Measurements from ENCODE around the gene HNRNPR. TPM values are rescaled to one million over a fixed set of nuclear protein-coding genes. Genes with fewer than 3 reads are reported as not detected.
A peak's percentile ranks its signal among the peaks of the same experiment; 100 is the strongest.
"Not testable (repeated sequence)": the region's sequence is repeated elsewhere in the genome, so short reads cannot be mapped to it uniquely, and the experiment has no call there.

The HNRNPR gene
- polyA plus RNA-seq, 6 donors from 2014 or later, result 187 to 238 (median 208) TPM

DNA sequence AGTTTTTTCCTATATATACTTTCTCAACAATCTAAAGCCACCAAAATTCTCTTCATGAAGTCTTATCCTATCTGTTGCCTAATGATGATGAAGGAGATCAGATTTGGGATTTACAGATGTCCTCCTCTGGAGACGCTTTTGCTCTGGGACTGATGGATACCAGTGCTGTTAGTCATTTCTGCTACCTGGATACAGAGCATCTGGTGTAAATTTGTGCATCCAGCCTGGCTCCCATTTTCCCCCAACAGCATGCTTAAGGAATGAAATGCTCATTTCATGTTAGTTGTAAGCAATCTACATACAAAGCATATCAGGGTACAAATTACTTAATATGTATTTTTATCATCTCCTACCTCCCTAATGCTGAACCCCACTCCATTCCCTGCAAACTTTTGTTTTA is 57.7 kb downstream of the HNRNPR start:
- Mint-ChIP-seq H3K4me3 (peak overlapping the region in 1 of 8 donors; percentile 36), H3K27ac (peak overlapping the region in 1 of 6 donors; percentile 56), H3K36me3 (peaks cover 0 to 5% of the 10 kb centered on the region in 2 donors), H3K4me1 (no peaks in the 10 kb centered on the region), H3K9me3 (no peaks in the 10 kb centered on the region), H3K27me3 (no peaks in the 10 kb centered on the region)
- DNase-seq (no peak), ATAC-seq (ENCODE audit: low read depth in 2 of 2) (no peak)

GRCh38 chr1:23283667-23284602 is 60.1 kb downstream of the HNRNPR start:
- no peaks in the 10 kb centered on the region for H3K27me3 Mint-ChIP-seq
- ATAC-seq (ENCODE audit: low read depth in 2 of 2), result no peak
- DNase-seq, result no peak
- H3K4me1 Mint-ChIP-seq, result no peaks in the 10 kb centered on the region
- H3K4me3 Mint-ChIP-seq, result peak overlapping the region in 1 of 8 donors; percentile 45
- H3K9me3 Mint-ChIP-seq, result no peaks in the 10 kb centered on the region
- peaks cover 0 to 5% of the 10 kb centered on the region in 2 donors for H3K36me3 Mint-ChIP-seq
- H3K27ac Mint-ChIP-seq, result peak overlapping the region in 1 of 6 donors; percentile 70

DNA sequence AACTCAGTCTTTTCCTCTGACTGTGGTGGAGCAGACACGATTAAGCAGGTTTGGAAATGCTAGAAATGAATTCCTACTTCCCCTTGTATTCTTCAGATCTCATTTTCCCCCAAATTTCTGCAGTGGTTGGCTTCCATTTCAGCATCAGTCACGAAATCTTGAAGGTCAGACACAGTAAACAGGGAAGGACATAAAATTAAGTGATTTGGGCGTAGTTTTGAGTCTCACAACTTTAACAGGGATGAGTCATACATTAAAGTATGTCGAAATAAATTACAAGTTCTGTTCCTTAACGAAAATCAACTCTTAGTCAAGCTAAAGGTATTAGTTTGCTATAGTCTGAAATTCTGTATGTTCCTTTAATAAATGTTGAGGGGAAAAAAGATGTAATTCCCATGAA is 61.1 kb downstream of the HNRNPR start:
- no peaks in the 10 kb centered on the region for H3K9me3 Mint-ChIP-seq
- H3K27me3 Mint-ChIP-seq, result no peaks in the 10 kb centered on the region
- no peak for ATAC-seq (ENCODE audit: low read depth in 2 of 2)
- no peak for DNase-seq
- peaks cover 0 to 5% of the 10 kb centered on the region in 2 donors for H3K36me3 Mint-ChIP-seq
- no peaks in the 10 kb centered on the region for H3K4me1 Mint-ChIP-seq
- no peak overlapping the region for H3K4me3 Mint-ChIP-seq
- H3K27ac Mint-ChIP-seq, result peak overlapping the region in 1 of 6 donors; percentile 51

DNA sequence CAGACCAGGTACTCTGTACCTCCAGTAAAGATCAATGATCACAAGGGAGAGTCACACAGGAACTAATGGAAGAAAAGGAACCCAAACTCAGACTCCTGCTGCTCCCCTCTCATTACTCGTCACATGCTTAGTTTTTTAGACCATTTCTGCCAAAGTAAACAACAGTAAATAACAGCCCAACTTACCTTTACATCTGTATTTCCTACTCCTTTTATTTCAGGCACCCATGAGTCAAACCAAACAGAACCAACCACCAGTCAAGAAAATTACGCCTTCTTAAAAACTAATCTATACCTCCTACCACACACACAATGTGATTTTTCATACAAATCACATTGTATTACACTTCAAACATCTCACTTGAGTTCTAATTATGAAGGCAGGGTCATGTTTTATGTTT is 65.4 kb downstream of the HNRNPR start:
- no peak for DNase-seq
- peak overlapping the region in 1 of 6 donors; percentile 12 for H3K27ac Mint-ChIP-seq

DNA sequence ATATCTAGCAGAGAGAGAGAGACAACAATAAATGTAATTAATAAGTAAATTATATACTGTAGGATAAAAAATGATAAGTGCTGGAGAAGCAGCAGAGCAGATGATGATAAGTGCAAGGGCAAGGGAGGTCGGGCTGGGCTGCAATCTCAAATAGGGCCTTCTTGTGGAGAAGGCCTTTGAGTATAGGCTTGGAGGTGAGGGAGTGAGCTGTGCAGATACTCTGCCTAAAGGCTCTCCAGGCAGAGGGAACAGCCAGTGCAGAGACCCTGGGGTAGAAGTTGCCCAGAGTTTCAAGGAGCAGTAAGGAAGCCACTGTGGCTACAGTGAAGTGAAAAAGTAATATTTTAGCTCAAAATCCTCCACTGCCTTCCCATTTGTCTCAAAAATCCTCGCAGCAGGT is 67.6 kb downstream of the HNRNPR start:
- no peak overlapping the region for H3K27ac Mint-ChIP-seq
- no peak for DNase-seq
- no peak for ATAC-seq (ENCODE audit: low read depth in 2 of 2)
- H3K4me1 Mint-ChIP-seq, result no peaks in the 10 kb centered on the region
- H3K36me3 Mint-ChIP-seq, result no peaks in the 10 kb centered on the region
- no peak overlapping the region for H3K4me3 Mint-ChIP-seq
- no peaks in the 10 kb centered on the region for H3K9me3 Mint-ChIP-seq
- H3K27me3 Mint-ChIP-seq, result peaks cover 14 to 33% (median 31%) of the 10 kb centered on the region in 3 donors

More for the DNA sequence above, 65.4 kb downstream of the HNRNPR start:
- no peak for ATAC-seq (ENCODE audit: low read depth in 2 of 2)
- no peaks in the 10 kb centered on the region for H3K9me3 Mint-ChIP-seq
- H3K36me3 Mint-ChIP-seq, result peaks cover 0 to 5% of the 10 kb centered on the region in 2 donors
- no peak overlapping the region for H3K4me3 Mint-ChIP-seq
- peaks cover 4 to 22% (median 21%) of the 10 kb centered on the region in 3 donors for H3K27me3 Mint-ChIP-seq
- H3K4me1 Mint-ChIP-seq, result no peaks in the 10 kb centered on the region

DNA sequence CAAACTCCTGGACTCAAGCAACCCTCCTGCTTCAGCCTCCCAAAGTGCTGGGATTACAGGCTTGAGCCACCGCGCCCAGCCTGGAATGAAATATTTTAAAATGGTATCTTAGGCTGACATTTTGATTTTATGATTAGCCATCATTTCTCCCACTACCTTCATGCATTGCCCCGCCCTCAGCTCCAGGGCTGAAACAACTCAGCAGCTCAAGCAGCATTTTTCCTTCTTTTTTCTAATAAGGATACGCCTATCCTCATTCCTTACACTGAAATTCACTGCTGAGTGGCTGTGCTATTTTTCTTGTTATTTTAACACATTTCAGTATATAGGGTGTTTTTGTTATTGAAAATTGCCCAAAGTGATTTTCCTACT is 70.0 kb downstream of the HNRNPR start:
- Mint-ChIP-seq H3K4me1 (no peaks in the 10 kb centered on the region), H3K9me3 (no peaks in the 10 kb centered on the region), H3K27ac (no peak overlapping the region), H3K27me3 (peaks cover 20 to 47% (median 37%) of the 10 kb centered on the region in 3 donors), H3K4me3 (no peak overlapping the region), H3K36me3 (no peaks in the 10 kb centered on the region)
- DNase-seq (no peak), ATAC-seq (ENCODE audit: low read depth in 2 of 2) (no peak)

- H3K36me3 Mint-ChIP-seq, result no peaks in the 10 kb centered on the region
- H3K27me3 Mint-ChIP-seq, result peaks cover 20 to 47% (median 37%) of the 10 kb centered on the region in 3 donors
- no peaks in the 10 kb centered on the region for H3K4me1 Mint-ChIP-seq
- no peak for ATAC-seq (ENCODE audit: low read depth in 2 of 2)
- H3K9me3 Mint-ChIP-seq, result no peaks in the 10 kb centered on the region
- no peak overlapping the region for H3K4me3 Mint-ChIP-seq
- DNase-seq, result no peak
- no peak overlapping the region for H3K27ac Mint-ChIP-seq
These were observed 70.5 kb downstream of the HNRNPR start for GRCh38 chr1:23273450-23274133.

DNA sequence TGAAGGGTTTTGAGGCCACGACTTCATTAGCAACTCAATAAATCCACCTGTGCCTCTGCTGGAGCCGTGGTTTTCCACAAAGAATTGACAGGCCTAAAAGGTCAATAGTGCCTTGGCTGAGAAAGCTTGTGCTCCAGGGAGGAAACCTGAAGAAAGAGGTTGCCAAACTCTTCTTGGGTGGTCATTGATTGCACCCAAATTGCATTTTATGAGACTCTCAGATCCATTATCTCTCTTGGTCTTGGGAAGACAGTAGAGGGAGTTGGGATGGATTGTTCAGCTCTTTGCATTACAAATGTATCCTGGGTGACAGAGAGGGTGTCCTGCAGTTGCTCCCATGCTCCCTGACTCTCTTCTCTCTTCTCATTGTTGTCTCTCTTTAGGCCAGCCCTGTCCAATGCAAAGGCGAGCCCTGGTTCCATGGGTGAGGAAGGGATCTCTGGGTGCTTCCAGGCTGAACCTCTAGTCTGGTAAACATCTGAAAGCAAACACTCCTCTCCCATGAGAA is 80.7 kb downstream of the HNRNPR start:
- Mint-ChIP-seq H3K27me3 (peaks cover 0 to 6% (median 0%) of the 10 kb centered on the region in 3 donors), H3K36me3 (no peaks in the 10 kb centered on the region), H3K4me1 (no peaks in the 10 kb centered on the region), H3K27ac (no peak overlapping the region), H3K9me3 (no peaks in the 10 kb centered on the region), H3K4me3 (no peak overlapping the region)
- DNase-seq (no peak), ATAC-seq (ENCODE audit: low read depth in 2 of 2) (no peak)

- not testable (repeated sequence) for H3K36me3 Mint-ChIP-seq
These were observed 86.0 kb downstream of the HNRNPR start for GRCh38 chr1:23258082-23258481.

GRCh38 chr1:23257371-23257770 is 86.7 kb downstream of the HNRNPR start:
- not testable (repeated sequence) for H3K4me3 Mint-ChIP-seq; H3K9me3 Mint-ChIP-seq; DNase-seq; H3K27me3 Mint-ChIP-seq; H3K4me1 Mint-ChIP-seq; H3K27ac Mint-ChIP-seq; ATAC-seq (ENCODE audit: low read depth in 2 of 2); H3K36me3 Mint-ChIP-seq

More at GRCh38 chr1:23258082-23258481, 86.0 kb downstream of the HNRNPR start:
- not testable (repeated sequence) for H3K27me3 Mint-ChIP-seq; H3K9me3 Mint-ChIP-seq; ATAC-seq (ENCODE audit: low read depth in 2 of 2); H3K27ac Mint-ChIP-seq; H3K4me1 Mint-ChIP-seq; H3K4me3 Mint-ChIP-seq; DNase-seq

Other genes starting within 250 kb of the HNRNPR start
- 10 to 100 TPM in 1 of 6 donors, 1 to 10 TPM in 5; 1.3 to 14.1 (median 7.0) TPM for gene LUZP1, start 175.4 kb downstream of the HNRNPR start, polyA plus RNA-seq (ENCODE audit: low read depth in 6 of 6)
- gene HTR1D, start 126.8 kb downstream of the HNRNPR start, polyA plus RNA-seq (ENCODE audit: low read depth in 6 of 6), result not detected
- 1 to 10 TPM in 5 of 6 donors, not detected in 1; 1.5 to 4.4 (median 2.3) TPM for gene ZNF436, start 25.6 kb upstream of the HNRNPR start, polyA plus RNA-seq (ENCODE audit: low read depth in 6 of 6)
- not detected for gene TCEA3, start 80.5 kb upstream of the HNRNPR start, polyA plus RNA-seq (ENCODE audit: low read depth in 6 of 6)
- gene ASAP3, start 139.9 kb upstream of the HNRNPR start, polyA plus RNA-seq (ENCODE audit: low read depth in 6 of 6), result under 1 TPM in 4 of 6 donors, not detected in 2; 0.16 to 0.69 (median 0.58) TPM
- 1 to 10 TPM in 2 of 6 donors, under 1 TPM in 4; 0.06 to 1.7 (median 0.46) TPM for gene E2F2, start 186.9 kb upstream of the HNRNPR start, polyA plus RNA-seq (ENCODE audit: low read depth in 6 of 6)
- gene ID3, start 215.2 kb upstream of the HNRNPR start, polyA plus RNA-seq (ENCODE audit: low read depth in 6 of 6), result 10 to 100 TPM; 23.9 to 52.0 (median 31.2) TPM

Data from naive B cell (primary cell).